NCI-H2171 treated with DMSO at 0.1 percent for 48 hours (cell line): ENCODE data around the gene ARFGAP3.

ENCODE experiments used
- DNase-seq: peaks from one replicate; lab custom pipeline; 2025; lab: John Stamatoyannopoulos, UW

The ARFGAP3 gene, protein sequence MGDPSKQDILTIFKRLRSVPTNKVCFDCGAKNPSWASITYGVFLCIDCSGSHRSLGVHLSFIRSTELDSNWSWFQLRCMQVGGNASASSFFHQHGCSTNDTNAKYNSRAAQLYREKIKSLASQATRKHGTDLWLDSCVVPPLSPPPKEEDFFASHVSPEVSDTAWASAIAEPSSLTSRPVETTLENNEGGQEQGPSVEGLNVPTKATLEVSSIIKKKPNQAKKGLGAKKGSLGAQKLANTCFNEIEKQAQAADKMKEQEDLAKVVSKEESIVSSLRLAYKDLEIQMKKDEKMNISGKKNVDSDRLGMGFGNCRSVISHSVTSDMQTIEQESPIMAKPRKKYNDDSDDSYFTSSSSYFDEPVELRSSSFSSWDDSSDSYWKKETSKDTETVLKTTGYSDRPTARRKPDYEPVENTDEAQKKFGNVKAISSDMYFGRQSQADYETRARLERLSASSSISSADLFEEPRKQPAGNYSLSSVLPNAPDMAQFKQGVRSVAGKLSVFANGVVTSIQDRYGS

DNA sequence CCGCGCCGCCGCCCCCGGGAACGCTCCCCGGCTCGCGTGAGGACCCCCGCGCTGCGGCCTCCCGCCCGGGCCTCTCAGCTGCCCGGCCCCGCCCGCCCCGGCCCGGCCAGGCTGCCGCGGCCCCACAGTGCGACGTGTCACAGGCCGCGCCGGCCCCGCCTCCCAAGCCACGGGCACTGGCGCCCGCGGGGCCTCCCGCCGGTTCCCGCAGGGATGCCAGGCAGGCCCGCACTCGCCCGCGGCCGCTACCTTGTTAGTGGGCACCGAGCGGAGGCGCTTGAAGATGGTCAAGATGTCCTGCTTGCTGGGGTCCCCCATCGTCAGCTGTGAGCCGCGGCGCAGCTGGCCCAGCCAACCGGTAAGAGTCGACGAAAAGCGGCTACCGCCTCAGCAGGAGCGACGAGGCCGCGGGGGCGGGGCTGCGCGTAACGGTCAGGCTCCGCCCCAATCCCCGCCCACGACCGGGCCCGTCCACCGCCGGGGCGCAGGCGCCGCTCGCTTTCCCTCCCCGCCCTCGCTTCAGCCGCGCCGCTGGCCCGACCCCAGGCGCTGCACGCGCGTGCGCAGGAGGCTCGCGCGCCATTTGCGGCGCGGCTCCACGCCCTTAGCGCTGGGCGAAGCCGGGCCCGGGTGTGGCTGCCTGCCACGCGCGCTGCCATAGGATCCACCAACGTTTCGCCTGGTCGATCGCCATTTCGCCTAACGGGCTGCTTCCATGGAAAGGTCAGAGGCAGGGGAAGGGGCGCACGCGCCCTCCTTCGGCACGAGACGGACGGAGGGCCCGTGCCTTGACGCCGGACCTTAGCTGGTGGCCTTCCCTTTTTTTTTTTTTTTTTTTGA lies at the start of gene ARFGAP3:
TSS of gene ARFGAP3 (minus strand) at position 409 of the 840 bp plus-strand sequence. CDS start at position 318, 91 bp downstream.
- peak; percentile 91 for DNase-seq

DNA sequence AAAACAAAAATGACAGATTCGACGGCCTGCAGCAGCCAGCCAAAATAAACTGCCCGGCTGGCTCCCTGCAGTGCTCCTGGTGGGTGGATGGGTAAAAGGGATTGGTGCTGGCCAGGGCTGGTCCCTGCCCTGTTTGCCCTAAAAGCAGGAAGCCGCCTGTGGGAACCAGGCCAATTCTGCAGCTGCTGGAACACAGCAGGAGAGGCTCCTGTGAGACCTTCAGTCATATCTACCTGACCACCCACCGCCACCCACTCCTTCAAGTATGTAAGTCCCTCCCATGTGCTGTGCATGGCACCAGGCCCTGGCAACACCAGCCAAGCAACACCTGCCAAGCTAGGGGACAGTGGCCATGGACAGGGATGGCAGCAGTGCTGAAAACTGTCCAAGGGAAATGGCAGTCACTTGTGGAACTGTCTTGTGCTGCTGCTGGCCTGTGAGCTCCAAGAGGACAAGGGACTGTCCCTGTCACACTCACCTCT lies 48.7 kb upstream of the ARFGAP3 start:
- DNase-seq: no peak

DNA sequence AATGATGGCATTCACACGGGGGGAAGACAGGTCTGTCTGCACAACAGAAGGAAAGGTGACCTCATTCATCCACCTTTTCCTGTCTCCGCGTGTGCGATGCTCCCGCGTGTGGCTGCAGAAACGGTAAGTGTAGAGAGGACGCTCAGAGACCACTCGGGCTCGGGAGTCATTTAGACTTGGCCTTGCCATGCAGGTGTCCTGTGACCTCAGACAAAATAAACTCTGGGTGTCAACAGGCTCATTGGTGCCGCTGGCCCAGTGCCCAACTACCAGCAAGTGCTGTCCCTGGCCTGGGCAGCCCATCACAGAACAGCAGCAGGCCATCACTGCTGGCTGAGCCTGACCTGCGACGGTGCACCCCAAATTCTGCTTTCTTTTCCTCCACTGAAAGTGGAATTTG lies 48.1 kb upstream of the ARFGAP3 start:
- DNase-seq: no peak

DNA sequence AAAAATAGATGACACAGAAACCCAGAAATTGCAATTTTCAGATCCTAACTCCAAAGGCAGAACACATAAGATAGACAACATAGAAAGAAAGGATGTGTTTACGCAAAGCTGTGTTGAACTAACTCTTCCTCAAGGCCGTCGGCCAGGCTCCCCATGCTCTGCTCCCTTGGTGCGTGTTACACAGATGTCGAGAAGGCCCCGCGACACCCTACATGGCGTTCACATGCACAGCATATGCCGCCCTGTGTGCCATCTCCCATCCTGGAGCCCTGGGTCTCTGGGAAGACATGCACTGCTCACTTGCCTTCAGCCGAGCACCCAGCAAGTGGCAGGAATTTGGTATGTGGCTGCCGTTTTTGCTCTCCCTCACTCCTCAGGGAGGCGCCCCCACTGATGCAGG lies 47.0 kb upstream of the ARFGAP3 start:
- DNase-seq: no peak

DNA sequence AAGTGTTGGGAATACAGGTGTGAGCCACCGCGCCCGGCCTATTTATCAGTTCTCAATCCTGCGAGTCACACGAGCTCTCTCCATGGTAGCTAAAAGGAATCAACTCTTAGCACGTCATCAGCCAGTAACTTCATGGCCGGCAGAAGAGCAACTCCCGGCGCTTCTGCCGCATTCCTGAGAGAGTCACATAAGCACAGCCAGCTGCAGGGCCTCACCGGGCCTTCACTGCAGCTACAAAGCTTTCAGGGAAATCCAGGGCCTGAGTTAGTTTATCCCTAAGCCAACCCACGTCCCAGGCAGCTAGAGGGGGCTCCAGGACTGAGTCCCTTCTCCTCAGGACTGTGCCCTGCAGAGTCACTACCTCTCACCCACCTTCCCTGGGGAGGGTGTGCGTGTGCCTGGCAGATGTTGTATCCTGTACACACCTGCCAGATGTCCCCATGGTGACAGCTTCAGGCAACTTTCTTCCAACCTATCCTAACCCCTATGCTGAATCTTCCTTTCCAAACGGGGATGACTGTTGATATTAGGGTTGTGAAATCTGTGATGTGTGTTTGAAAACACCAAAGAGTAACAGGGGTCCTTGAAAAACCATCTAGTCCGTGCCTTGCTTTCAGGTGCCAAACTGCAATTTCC lies 45.9 kb upstream of the ARFGAP3 start:
- DNase-seq: peak; percentile 74

DNA sequence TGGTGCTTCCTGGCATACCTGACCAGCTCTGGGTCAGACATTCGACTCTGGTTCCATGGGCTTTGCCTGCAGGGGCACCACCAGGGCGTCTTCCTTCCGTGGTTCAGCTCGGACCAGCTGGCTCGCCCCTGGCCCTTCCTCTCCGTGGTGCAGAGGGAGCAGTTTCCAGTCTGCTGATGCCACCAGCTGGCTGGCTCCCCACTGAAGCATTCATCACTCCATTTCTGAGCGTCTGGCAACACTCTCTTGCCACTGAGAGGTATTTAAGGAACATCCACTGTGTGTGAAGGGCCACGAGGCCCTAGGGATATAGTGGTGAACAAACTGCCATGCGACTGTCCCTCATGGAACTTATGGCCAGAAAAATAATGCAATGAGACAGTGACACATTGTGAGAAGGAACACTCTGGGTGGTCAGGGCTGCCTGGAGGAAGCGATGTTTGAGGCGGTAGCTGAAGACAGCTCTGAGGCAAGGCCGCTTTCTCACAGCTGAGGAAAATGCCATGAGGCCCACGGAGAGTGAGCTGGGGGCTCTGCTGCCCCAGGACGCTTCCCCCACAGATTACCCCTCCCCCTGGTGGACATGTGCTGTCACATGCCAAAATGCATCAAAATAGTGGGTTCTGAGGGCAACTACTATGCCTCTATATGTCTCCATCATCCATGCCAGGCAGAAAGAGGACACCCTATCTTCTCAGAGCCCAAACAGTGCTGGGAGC lies 44.9 kb upstream of the ARFGAP3 start:
- DNase-seq: peak; percentile 74

DNA sequence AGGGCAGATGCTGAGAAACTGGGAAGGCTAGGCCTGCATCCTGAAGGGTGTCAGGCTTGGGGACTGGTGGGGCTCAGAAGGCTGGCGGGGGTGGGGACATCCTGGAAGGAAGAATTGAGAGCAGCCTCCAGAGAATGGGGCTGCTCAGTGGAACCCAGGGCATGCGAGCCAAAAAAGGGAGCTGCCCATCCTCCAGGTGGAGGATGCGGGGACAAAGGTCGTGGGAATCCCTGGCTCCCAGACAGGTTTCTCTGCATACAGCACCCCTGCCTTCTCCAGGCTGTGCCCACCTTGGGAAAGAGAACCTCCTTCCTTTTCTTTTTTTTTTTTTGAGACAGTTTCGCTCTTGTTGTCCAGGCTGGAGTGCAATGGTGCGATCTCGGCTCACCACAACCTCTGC lies 40.9 kb upstream of the ARFGAP3 start:
- no peak for DNase-seq

DNA sequence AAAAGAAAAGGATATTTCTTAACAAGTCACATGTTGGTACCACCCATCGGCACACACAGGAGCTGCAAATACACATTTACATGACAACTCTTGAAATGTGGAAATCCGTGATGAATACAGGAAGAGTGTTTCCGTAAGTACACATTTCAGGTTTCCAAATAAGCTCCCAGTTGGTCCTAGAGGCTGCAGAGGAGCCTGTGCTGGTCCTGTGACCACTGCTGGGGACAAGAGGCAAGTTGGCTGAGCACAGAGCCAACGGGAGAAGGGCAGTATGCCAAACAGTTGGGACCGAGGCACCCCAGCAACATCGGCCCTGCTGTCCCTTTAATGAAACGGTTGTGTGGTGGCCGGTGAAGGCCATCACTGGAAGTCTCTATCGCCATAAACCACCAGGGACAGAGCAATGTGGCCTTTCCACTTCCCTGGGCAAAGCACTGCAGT lies 38.5 kb upstream of the ARFGAP3 start:
- no peak for DNase-seq

DNA sequence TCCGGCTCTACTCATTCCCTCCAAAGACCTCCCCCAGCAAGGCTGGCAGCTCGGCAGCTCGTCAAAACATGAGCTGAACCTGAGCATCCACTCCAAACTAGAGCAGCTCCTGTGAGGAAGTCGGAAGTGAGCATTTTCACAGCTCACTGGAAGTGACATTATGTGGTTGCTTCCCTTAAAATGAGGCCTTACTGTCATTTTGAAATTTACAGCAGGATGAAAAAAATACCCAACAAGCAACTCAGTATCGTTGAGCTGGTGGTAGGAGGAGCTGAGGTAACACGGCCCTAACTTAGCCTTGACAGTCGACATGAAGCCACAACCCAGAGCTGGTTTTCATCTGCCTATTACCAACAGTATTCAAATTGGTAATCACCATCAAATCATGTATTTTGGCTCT lies 38.0 kb upstream of the ARFGAP3 start:
- no peak for DNase-seq

DNA sequence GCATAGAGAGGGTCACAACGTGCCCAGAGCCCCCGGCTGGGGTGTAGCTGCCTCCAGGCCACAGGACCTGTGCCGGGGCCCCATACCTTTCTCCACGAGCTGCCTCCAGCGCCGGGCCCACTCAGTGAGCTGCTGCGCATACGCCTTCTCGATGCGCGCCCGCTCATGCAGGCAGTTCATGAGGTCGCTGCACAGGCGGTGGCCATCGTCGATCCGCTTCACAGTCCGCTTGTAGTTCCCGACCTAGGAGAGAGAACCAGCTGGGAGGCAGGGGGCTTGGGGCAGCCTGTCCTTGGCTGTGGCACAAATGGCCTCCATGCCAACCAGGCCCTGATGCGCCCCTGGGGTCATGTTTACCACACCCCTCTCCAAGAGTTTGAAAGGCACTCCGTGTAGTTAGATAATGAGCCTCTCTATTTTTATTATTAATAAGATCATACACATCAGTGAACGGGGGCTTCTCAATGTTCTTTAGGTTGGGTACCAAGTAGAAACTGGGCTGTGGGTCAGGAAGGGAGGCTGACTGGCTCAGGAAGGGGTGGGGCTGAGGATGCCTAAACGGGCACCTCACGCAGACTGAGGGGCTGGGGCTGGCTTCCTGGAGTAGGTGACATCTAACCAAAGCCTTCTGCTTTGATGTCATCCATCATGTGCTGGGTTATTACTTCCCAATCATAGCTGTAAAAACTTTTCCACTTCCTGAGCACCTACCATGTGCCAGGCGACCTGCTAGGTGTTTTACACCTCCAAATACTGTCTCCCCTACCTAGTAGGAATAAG lies 36.5 kb upstream of the ARFGAP3 start:
- DNase-seq: no peak

DNA sequence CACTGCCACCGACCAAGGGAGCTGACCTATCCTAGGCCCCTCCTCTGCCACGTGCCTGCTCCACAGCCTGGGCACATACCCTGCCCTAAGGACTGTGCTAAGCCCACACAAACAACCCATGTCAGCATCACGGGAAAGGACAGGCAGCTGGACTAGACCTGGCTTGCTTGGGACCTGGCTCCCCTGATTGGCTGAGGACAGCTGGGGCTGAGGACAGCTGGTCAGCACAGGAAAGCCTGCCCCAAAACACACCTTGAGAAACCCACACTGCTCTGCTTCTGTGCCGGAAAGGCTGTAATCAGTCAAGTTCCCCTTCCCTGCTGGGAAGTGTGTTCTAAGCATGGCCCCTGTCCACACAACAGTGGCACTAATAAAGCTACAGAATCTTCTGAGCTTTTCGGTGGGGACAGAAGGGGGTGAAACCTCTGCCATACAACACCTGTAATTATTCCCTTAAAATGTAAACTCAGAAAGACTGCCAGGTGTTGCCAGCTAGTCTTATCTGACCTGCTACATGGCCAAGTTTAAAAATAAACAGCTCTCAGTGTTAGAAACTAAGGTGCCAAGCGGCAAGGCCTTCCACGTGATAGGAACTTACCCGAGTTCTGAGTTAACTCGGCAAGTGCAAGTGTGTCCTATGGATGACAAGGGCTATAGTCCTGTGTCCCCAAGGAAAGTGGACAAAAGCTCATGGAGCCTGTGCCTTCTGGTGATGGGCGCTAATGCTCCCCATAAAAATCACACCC lies 35.7 kb upstream of the ARFGAP3 start:
- DNase-seq: no peak

DNA sequence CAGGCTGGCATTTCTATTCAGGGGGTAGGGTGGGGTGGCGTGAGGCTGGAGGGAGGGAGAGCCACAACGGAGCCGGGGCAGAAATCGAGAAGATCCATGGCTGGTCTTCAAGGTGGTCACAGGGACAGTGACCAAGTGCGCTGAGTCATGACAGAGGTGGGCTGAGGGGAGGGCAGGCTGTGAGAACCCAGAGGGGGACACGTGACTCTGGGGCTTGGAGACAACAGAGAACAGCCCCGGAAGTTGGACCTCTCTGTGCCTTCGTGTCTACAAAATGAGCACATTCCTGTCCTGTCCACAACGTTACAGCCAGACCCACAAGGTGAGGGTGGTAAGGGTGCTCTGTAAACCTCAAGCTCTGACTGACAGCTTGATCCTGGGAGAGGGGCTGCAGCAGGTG lies 35.1 kb upstream of the ARFGAP3 start:
- DNase-seq: no peak

DNA sequence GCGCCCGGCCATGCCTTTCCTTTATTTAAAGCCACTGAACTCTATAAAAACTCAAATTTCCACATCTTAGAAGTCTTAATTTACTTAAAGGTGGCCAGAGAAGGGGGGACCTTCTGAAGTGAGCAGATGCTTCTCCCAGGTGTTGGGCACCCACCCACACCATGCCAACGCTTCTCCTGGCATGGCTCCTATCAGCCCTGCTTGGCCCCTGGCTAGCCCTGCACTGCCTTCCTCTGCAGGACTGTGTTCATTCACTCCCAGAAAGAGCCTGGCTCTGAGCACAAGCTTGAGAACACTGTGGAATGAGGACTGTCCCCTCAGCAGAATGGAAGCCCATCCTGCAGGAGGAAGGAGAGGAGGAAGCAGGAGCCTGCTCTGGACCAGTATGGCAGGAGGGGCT lies 34.6 kb upstream of the ARFGAP3 start:
- DNase-seq: no peak

DNA sequence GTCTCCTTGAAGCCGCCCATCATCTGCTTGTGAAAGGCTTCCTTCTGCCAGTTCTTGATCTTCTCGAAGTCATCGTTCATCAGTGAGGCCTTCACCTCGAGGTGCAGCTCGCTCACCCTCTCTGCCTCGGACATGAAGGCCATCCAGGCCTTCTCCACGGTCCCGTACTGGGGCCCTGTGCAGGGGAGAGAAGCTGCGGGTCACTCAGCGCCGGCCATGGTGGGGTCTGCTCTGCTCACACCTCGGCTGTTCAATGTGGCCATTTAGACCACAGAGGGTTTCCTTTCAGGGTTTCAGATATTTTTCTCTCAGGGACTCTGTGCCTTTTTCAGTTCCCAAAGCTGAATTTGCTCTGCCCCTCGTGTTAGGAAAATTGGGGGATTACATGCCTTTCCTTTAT lies 33.9 kb upstream of the ARFGAP3 start:
- no peak for DNase-seq

DNA sequence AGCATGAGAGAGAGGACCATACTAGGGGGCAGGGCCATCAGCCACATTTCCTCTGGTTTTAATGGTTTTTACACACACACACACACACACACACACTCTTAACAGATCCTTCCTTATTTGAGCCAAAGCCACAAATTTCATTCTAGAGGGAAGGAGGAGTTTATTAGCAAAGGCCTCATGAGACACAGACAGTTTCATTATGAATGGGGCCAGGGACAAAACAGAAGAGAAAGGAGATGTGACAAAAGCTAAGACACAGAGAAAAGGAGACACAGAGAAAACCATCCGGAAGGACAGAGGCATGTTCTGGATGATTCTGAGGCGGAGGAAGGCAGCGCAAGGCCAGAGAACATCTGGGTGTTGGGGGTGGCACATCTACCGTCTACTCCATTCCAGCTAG lies 32.2 kb upstream of the ARFGAP3 start:
- no peak for DNase-seq

DNA sequence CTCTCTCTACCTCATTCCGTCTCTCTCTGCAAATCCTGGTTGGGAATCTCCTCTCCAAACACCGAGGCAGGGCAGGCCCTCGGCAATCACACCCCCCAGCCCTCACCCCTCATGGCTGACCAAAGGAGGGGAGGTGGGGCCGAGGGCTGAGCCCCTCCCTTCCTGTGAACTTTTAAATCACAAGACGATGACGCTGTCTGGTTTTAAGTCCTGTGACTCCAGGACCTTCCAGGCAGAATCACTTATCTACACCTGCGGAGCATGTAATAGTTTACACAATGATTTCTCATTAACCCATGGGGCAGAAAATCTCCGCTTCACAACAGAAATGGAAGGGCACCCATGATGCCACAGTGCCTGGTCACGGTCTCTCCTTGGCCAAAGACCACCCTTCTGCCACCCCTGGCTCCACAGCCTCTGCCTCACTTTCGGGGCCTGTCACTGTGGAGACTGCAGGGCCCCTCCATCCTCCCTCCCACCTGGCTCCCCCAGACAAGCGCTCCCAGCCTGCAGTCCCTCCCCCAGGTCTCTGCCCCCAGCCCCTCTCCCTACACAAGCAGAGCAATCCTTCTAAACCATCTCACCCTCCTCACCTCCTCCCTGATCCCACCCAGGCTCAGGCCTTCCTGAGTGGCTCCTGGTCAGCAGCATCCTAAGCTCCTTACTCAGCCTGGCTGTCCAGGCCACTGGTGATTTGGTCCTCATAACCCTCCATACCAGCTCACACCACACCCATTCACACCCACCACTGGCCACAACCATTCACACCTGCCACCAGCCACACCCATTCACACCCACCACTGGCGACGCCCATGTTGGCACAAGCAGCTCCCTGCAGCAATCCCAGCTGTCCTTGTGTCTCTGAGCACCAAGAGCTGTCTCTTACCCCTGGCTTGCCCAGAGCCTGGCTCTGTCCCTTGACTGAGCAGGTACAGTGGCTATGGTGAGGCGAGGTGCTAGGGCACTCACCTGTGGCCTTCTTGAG lies 30.7 kb upstream of the ARFGAP3 start:
- no peak for DNase-seq

DNA sequence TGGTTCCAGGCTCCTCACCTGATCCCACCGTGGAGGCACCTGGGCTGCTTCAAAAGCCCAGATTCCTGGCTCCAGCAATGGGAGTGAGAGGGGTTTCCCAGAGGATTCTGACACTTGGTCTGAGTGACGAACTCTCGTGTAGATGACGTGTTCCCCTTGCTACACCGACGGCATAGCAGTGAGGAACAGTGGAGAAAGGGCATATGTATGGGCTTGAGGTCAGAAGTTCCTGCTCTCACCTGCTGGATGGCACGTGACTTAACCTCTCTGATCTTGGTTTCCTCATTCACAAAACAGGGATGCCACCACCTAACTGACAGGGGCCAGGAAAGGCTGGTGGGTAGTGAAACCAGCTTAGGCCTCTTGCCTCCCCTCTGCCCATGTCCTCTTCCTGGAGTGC lies 30.0 kb upstream of the ARFGAP3 start:
- no peak for DNase-seq

DNA sequence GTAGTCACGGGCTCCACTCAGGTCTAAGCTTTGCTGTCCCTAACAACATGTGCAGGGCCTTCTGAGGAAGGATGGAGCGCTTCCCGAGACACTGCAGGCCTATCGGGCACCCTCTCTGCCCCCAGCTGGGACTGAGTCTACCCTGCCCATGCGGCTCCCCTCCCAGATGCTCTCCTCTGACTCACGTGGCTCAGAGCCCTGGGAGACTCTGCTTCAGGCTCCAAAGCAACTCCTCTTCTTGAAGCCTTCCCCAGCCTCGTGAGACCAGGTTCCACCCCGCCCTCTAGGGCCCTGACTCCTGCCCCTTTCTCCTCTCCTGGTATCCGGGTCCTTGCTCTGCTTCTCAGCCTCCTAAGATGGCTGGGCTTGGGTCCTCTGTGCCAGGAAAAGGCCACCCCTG lies 28.4 kb upstream of the ARFGAP3 start:
- DNase-seq: no peak
